Measurements from ENCODE around the gene SPATA7. TPM values are rescaled to one million over a fixed set of nuclear protein-coding genes. Genes with fewer than 3 reads are reported as not detected.

SPATA7 gene, protein sequence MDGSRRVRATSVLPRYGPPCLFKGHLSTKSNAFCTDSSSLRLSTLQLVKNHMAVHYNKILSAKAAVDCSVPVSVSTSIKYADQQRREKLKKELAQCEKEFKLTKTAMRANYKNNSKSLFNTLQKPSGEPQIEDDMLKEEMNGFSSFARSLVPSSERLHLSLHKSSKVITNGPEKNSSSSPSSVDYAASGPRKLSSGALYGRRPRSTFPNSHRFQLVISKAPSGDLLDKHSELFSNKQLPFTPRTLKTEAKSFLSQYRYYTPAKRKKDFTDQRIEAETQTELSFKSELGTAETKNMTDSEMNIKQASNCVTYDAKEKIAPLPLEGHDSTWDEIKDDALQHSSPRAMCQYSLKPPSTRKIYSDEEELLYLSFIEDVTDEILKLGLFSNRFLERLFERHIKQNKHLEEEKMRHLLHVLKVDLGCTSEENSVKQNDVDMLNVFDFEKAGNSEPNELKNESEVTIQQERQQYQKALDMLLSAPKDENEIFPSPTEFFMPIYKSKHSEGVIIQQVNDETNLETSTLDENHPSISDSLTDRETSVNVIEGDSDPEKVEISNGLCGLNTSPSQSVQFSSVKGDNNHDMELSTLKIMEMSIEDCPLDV
- 9.1 and 13.4 TPM in 2 replicates for total RNA-seq

DNA sequence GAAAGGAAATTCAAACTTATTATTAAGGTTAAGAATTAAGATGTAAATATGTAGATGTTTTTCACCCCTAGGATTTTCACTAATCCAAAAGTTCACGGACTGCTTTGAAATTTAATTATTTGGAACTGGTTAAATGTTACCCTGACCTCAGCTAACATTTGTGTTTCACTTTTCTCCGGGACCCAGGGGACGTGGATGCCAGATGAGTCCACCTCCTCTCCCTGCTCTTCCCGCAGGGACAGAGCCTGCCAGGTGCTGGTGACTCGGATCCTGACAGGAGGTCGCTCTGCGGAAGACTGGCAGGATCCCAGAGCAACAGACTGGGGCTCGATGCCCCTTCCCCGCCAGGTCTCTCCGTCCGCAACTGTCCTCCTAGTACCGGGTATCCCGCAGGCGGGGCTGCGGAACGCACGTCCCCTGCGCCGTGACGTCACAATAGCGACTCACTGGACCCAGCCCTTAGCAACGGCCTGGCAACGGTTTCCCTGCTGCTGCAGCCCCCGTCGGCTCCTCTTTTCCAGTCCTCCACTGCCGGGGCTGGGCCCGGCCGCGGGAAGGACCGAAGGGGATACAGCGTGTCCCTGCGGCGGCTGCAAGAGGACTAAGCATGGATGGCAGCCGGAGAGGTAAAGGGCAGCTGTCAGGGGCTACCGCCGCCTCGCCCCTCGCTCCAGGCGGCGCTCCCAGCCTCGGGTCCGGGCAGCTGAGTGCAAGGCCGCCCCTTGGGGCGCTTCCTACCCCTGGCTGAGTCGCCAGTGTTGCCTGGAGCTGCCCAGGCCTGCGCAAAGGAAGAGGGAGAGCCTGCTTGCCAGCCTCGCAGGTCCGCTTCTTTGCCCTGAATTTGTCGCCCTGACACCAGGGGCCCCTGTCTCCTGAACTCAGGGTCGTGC, at the start of gene SPATA7:
TSS of gene SPATA7 (plus strand) at position 446 of the 890 bp plus-strand sequence. CDS start at position 608, 162 bp downstream.

Other genes starting within 250 kb of the SPATA7 start
- gene KCNK10, start 62.4 kb upstream of the SPATA7 start, total RNA-seq, result not detected in 2 replicates
- 9.2 and 18.2 TPM in 2 replicates for gene PTPN21, start 169.3 kb downstream of the SPATA7 start, total RNA-seq
- gene ZC3H14, start 177.4 kb downstream of the SPATA7 start, total RNA-seq, result 53.4 and 74.8 TPM in 2 replicates

Data from smooth muscle cell of the umbilical artery (primary cell).